GM06990 (cell line): Measurements from ENCODE around the gene PRSS16.
"Not testable (repeated sequence)": the region's sequence is repeated elsewhere in the genome, so short reads cannot be mapped to it uniquely, and the experiment has no call there.

ENCODE experiments used
- DNase-seq: peaks from one replicate; pipeline ENCODE4 v3.0.0-alpha.2; 2011; ENCODE audit not compliant: insufficient read length; ENCODE audit errors: extremely low read depth
- H3K27me3 ChIP-seq: replicated peaks from 2 replicates; pipeline ENCODE4 v1.6.0; 2011; ENCODE audit warnings: low read length; ENCODE audit not compliant: control insufficient read depth, insufficient read depth
- H3K36me3 ChIP-seq: 2 replicates; pipeline ENCODE4 v1.5.1; 2011; ENCODE audit warnings: low read length; ENCODE audit not compliant: control insufficient read depth, insufficient read depth
- H3K4me3 ChIP-seq: replicated peaks from 2 replicates; pipeline ENCODE4 v1.5.1; 2011; ENCODE audit warnings: low read depth, mild to moderate bottlenecking, control low read depth, low read length
- CTCF ChIP-seq: IDR thresholded peaks from 2 replicates; pipeline ENCODE4 v1.5.1; 2011; ENCODE audit warnings: low read length, control low read depth, mild to moderate bottlenecking, inconsistent platforms; ENCODE audit not compliant: insufficient read depth, poor library complexity, severe bottlenecking

The PRSS16 gene

GRCh38 chr6:27209659-27210269, 37.7 kb upstream of the PRSS16 start:
- Histone ChIP-seq H3K36me3 (no peaks in the 10 kb centered on the region), H3K4me3 (no peak overlapping the region), H3K27me3 (no peaks in the 10 kb centered on the region)
- no peak for DNase-seq
- TF ChIP-seq CTCF, result no peak

GRCh38 chr6:27213091-27213517, 34.4 kb upstream of the PRSS16 start:
- not testable (repeated sequence) for H3K4me3 ChIP-seq, H3K36me3 ChIP-seq, DNase-seq, H3K27me3 ChIP-seq

- no peak overlapping the region for H3K4me3 ChIP-seq
- no peaks in the 10 kb centered on the region for H3K36me3 ChIP-seq
- H3K27me3 ChIP-seq, result no peaks in the 10 kb centered on the region
- DNase-seq, result peak; percentile 51
- TF ChIP-seq CTCF, result no peak
Observed at GRCh38 chr6:27213544-27214125, 33.9 kb upstream of the PRSS16 start.

- no peak overlapping the region for H3K4me3 ChIP-seq
- TF ChIP-seq CTCF, result no peak
- H3K27me3 ChIP-seq, result no peaks in the 10 kb centered on the region
- no peak for DNase-seq
- H3K36me3 ChIP-seq, result no peaks in the 10 kb centered on the region
Observed at GRCh38 chr6:27214126-27214601, 33.3 kb upstream of the PRSS16 start.

- no peak for DNase-seq
- no peak overlapping the region for H3K4me3 ChIP-seq
- no peaks in the 10 kb centered on the region for H3K27me3 ChIP-seq
- TF ChIP-seq CTCF, result no peak
- H3K36me3 ChIP-seq, result no peaks in the 10 kb centered on the region
Observed at GRCh38 chr6:27216874-27217273, 30.6 kb upstream of the PRSS16 start.

GRCh38 chr6:27222971-27223370, 24.5 kb upstream of the PRSS16 start:
- H3K4me3 ChIP-seq, H3K27me3 ChIP-seq, DNase-seq, H3K36me3 ChIP-seq: not testable (repeated sequence)
